Cortex of kidney (tissue), 1 donor: ENCODE data around the gene VTCN1.
"Not testable (repeated sequence)": the region's sequence is repeated elsewhere in the genome, so short reads cannot be mapped to it uniquely, and the experiment has no call there.

Experiments
- DNase-seq: peaks from one replicate; lab custom pipeline; 2025; lab: John Stamatoyannopoulos, UW

VTCN1 gene

DNA sequence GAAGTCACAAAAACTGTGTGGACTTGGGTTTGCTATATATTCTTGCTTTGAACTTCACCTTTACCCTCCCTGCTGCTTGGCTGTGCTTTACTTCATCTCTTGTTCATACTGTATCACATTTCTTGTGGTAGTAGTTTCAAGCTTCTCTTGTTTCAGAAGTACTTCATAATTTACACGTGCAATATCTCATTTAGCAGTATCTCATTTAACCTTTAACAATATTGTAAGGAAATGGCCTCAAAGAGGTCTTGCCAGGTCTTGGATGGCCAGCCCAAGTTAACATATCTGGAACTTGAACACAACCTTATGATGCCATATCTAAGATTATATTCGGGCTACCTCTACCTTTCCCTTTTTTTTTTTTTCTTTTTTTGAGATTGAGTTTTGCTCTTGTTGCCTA is 87.5 kb downstream of the VTCN1 start:
- no peak for DNase-seq

GRCh38 chr1:117122330-117123025 is 88.2 kb downstream of the VTCN1 start:
- DNase-seq = no peak

- no peak for DNase-seq
Observed at GRCh38 chr1:117121589-117122329, 89.0 kb downstream of the VTCN1 start, which contains the start of gene TRIM45. TSS of gene TRIM45 (minus strand) at chr1:117121749. CDS start at chr1:117121201, 548 bp downstream.

GRCh38 chr1:117120774-117121588 is 89.7 kb downstream of the VTCN1 start:
- no peak for DNase-seq

- DNase-seq = not testable (repeated sequence)
Observed at GRCh38 chr1:117119144-117119543, 91.6 kb downstream of the VTCN1 start.

DNA sequence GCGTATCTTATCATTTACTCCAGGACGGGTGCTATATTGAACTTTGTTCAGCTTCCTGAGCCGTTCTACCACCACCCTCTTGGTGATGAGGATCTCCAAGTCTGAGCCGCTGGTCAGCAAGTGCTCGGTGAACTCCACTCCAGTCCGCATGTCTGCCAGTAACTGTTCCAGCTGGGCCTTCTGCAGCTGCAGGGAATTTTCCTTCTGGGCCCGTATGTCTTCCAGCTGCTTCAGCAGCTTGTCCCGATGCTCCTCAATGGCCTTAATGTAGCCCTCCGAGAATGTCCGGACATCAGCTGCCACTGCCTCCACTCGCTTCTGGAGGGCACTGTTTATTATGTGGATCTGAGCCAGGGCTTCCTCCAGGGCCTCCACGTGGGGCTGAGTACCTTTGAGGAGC is 92.6 kb downstream of the VTCN1 start:
- no peak for DNase-seq

GRCh38 chr1:117117697-117118096 is 93.0 kb downstream of the VTCN1 start:
- DNase-seq = no peak

GRCh38 chr1:117116784-117117130 is 94.0 kb downstream of the VTCN1 start:
- no peak for DNase-seq

DNA sequence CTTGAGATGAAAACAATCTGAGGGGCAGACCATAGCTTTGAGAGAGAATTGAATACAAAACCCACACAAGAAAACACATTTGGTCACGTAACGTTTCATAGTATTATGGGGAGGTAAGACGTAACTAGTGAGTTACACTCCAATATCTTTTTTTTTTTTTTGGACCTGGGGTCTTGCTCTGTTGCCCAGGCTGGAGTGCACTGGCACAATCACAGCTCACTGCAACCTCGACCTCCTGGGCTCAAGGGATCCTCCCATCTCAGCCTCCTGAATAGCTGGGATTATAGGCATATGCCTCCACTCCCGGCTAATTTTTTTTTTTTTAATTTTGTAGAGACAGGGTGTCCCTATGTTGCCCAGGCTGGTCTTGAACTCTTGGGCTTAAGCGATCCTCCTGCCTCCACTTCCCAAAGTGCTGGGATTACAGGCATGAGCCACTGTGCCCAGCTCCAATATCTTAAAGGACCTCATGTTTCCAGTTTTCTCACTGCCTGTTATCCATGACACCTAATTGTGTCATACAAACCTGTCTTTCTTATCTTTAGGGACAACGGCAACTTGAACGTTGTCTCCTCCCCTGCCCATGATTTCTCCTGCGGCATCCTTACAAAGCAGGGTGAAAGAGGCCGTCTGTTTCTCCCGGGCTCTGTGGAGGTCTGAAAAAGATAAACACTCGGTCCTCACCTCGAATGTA is 94.5 kb downstream of the VTCN1 start:
- no peak for DNase-seq

- no peak for DNase-seq
Observed at GRCh38 chr1:117114877-117115276, 95.8 kb downstream of the VTCN1 start.

DNA sequence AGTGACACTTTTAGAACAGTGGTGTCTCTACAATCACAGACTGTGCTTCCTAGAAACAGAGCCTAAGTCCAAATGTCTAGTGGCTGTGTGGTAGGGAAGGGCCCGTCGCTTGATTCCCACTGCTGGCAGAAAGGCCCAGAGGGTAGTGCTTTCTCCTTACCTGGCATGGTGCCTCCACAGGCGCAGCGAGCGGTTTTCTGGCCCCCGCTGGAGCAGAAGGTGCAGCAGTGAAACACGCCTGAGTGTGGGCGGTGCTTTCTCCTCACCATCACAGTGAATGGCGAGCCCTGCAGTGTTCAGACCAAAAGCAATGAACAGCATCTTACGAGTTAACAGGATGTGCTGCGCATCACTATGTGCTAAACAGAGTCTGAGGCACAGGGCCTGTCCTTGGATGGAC is 97.5 kb downstream of the VTCN1 start:
- no peak for DNase-seq

DNA sequence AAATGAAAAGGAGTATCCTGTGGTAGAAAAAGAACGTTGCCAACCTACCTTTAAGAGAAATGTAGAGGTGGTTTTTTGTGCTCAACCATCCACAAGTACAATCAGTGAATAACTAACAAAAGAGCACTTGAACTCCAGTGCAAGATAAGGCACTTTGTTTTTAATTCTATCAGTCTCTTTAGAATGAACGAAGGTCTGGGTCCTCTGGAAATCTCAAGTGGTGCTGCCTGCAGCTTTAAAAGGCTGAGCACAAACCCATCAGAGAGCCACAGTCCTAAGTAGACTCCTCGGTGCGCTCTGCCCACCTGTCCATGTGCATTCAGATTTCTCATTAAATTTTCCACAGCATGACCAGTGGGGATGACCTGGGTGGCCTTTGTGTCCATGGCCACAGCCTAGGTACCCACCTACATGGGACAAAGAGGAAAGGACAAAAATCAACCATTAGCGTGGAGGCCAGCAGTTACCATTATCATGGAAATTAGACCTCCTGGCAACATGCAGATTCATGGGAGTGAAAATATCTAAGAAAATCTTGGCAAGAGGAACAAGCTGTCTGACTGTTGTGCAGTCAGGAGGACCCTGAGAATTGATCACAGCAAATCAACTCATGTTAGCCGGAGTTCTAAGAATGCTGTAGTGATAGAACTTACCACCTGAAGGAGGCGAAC is 98.5 kb downstream of the VTCN1 start:
- no peak for DNase-seq

DNA sequence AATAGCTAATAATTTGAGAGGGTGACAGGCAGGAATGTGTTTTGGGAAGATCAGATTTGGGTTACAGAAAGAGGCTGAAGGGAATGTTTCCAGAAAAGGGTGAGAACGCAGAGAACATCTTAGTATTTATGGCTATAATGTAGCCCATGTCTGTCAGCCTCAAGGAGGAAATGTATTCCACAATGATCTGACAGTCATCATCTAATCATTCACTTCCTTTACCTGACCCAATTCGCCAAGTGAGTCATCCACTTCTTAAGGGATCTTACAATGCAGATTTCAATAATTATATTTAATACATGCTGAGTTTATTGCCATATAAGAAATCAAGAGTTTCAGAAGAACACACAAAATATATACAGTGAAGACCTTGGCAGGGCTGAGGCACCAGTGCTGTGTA is 100.0 kb downstream of the VTCN1 start:
- DNase-seq = no peak

DNA sequence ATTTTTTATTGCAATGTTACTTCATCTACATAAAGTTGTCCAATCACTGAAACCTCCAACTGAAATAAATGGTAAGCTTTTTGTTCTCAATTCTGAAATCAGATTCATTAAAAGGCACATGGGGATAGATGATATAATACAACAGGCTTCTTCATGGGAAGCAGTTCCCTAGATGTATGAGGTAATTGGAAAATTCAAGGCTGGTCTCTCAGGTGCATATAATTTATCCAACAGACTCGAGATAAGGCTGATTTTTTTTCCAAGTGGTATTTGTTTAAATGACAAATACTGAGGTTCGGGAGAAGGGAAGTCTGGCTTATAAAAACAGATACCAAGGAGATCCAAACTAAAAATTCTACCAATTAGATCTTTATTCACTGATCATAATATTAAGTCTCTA is 103.4 kb downstream of the VTCN1 start:
- DNase-seq = no peak

DNA sequence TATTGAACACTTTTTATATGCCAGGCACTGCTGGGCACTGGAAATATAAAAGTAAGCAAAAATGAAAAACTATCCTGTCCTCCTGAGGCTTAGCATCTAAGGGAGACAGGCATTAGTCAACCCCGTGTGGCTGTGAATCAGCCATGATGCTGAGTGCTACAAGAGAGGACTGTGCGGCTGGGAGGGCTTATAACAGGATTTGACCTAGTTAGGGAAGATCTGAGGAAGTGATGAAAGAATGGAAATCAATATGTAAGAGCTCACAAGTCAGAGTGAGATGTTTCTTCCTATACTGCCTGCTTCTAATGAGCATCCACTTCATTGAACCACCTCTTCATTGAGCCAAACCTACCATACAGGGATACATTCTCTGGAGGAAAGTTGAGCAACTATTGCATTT is 104.2 kb downstream of the VTCN1 start:
- no peak for DNase-seq

DNA sequence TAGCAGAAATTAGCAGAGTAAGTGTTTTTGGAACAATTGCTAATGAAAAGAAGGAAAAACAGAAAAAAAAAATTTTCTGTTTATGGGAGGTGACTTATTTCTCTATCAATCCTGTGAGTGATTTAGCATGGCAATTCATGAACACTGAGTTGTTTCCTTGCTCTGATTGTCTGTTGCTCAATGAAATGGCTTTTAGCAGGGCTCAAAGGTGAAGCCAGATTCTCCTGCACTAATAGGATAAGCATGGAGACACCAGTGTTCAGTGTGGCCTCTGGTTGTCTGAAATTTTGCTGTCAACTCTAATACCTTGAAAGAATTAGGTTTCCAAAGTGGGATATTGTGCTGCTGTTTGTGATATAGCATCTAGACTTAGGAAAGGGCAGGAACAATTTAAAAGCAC is 105.0 kb downstream of the VTCN1 start:
- no peak for DNase-seq

GRCh38 chr1:117104986-117105385 is 105.7 kb downstream of the VTCN1 start:
- no peak for DNase-seq

DNA sequence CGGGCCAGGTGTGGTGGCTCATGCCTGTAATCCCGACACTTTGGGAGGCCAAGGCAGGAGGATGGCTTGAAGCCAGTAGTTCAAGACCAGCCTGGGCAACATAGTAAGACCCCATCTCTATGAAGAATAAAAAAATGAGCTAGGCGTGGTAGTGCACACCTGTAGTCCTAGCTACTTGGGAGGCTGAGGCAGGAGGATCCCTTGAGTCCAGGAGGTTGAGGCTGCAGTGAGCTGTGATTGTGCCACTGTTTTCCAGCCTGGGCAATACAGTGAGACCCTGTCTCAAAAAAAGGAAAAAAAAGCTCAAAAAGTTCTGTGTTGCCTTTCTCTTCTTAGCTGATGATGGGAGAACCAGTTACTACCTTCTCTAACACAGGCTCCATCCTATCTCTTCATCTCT is 108.9 kb downstream of the VTCN1 start:
- DNase-seq = not testable (repeated sequence)

- DNase-seq = no peak
Observed at GRCh38 chr1:117101334-117101733, 109.4 kb downstream of the VTCN1 start.

GRCh38 chr1:117098287-117098890 is 112.3 kb downstream of the VTCN1 start:
- no peak for DNase-seq

DNA sequence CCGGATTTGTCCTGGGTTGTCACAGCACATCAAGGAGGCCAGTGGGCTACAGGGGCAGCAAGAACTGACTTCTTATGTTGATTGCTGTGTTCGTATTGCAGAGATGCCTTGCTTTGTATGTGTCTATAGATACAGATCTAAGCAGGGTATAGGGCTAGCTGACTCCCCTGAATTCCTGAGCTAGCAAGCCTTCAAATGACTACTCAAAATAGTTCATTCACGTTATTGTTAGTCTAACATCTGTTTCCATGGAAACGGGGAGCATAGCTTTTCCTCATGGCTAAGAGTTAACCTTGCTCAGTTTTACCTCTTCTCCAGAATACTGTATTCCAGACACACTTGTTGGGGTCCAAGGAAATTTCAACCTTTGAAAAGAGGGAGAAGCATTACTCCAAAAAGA is 113.3 kb downstream of the VTCN1 start:
- no peak for DNase-seq
